GM18909 (cell line): Measurements from ENCODE around the gene PHACTR1.
"Not testable (repeated sequence)": the region's sequence is repeated elsewhere in the genome, so short reads cannot be mapped to it uniquely, and the experiment has no call there.

Experiments
- ATAC-seq: cut with Tn5 transposase; IDR thresholded peaks from one replicate; pipeline ENCODE4 v1.9.1; 2021; ENCODE audit warnings: mild to moderate bottlenecking; ENCODE audit not compliant: unreplicated experiment, poor library complexity

The PHACTR1 gene

DNA sequence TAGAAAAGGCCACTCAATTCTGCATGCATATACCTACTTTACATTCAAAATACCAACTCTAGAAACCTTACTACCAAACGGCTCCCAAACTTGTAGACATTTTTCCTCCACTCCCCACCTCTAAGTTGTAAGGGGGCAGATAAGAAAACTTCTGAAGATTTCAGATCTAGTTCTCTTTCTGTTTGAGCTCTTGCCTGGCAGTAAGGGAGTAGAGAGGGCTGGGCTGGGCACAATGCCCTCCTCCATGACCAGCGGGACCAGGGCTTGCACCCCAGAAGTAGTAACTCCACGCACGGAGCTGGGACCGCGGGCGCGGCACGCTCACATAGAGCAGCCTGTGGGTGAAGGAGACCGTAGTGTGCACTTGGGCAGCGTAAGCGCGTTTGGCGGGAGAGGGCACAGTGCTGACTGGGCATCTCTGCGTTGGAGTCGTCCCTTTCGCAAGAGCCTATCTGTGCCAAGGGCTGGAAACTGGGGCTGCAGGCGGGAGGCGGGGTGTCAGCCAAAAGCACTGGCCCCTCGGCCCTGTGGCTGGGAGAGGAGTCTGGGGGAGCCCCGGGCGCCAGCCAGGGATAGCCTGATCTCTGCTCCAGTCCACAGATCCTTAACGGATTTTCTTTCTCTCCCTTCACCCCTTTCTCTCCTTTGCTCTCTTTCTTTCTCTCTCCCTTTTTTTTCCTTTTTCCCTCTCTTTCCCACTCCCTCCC is 32.4 kb downstream of the PHACTR1 start:
- ATAC-seq: no peak

DNA sequence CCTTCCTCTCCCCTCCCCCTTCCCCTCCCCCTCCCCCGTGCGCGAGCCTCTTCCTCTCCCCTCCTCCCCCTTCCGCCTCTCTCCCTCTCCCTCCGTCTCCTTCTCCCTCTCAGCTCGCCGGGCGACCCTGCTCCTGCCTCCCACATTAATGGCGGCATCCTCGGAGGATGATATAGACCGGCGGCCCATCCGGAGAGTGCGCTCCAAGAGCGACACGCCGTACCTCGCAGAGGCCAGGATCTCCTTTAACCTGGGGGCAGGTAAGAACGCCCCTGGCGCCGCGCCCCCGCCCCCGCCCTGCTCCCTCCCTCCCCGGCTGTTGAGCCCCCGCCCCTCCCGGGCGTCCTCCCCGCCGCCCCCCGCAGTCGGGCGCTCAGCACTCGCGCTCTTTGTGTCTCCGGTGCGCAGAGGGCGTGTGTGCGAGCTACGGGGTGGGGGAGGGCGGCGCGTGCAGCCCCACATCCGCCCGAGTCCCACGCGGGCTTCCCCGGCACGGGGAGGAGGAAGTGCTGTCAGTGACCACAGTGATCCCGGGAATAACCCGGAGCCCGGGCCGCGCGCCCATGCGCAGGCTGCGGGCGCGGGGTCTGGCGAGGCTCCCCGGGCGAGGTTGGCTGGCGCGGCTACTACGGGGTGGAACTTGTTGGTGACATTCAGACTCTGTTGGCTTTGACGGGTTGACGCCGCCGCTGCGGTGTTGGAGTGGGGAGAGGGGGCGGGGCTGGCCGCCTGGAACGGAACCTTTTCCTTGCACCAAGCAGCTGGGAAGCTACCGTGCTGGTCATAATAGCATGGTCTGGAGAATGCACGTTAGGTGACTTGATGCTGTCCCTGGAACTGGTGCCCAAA is 33.2 kb downstream of the PHACTR1 start:
- no peak for ATAC-seq

- no peak for ATAC-seq
Measured at GRCh38 chr6:12750416-12750815, 33.8 kb downstream of the PHACTR1 start.

- ATAC-seq: no peak
Measured at GRCh38 chr6:12751694-12752325, 35.2 kb downstream of the PHACTR1 start.

GRCh38 chr6:12753036-12753435 is 36.5 kb downstream of the PHACTR1 start:
- no peak for ATAC-seq

- ATAC-seq: no peak
Measured at GRCh38 chr6:12760226-12760625, 43.7 kb downstream of the PHACTR1 start.

DNA sequence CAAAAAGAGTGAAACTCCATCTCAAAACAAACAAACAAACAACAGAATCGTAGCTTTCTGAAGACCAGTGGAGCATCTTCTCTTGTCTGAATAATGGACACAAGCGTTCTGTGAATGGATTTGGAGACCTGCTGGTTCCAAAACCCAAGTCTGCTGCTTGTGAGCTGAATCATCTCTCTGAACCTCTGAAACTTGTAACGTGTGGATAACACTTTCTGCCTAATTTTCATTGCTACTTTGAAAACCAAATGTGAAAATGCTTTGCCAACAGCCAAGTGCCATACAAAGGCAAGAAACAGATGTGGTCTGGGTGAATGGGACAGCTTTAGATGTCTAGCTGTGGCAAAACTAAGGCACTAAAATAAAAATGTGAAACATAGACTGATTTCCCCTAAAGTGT is 44.3 kb downstream of the PHACTR1 start:
- no peak for ATAC-seq

GRCh38 chr6:12761376-12762115 is 45.0 kb downstream of the PHACTR1 start:
- no peak for ATAC-seq

GRCh38 chr6:12762731-12763434 is 46.3 kb downstream of the PHACTR1 start:
- ATAC-seq: not testable (repeated sequence)

DNA sequence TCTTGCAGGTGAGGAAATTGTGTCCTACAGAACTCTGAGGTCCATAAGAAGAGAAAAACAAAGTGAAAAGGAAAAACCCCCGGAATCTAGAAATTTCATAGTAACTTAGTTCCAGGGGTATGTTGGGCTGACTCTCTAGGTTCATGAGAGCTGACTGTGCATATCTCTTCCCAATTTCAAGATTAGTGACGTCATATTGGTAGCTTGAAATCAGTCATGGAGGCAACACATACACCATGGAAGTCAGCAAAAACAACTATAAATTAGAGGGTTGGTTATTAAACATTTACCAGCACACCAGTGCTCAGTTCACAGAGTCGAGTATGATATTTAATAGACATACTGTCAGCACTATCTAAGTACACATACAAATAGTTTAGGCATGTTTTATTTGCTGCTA is 49.8 kb downstream of the PHACTR1 start:
- no peak for ATAC-seq

- no peak for ATAC-seq
Measured at GRCh38 chr6:12767016-12767415, 50.4 kb downstream of the PHACTR1 start.

- ATAC-seq: no peak
Measured at GRCh38 chr6:12769556-12770256, 53.1 kb downstream of the PHACTR1 start.

DNA sequence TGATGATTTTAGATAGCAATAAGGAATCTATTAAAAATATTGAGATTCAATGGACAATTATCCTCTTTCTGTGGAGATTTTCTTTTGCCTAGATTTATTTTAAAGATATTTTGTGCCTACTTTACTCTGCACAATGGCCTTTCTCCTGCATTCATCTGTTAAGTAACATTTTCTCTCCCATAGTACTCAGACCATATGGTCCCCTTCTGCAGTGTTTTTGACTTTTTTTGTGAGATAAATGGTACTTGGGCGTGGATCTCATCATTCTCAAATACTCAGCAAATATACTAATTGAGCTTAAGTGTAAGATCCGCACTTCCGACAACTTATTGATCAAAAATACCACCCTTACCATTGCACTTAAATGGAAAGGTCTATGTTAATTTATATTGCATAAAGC is 55.8 kb downstream of the PHACTR1 start:
- ATAC-seq: no peak

GRCh38 chr6:12776291-12776690 is 59.7 kb downstream of the PHACTR1 start:
- ATAC-seq: no peak

- ATAC-seq: no peak
Measured at GRCh38 chr6:12779772-12780171, 63.2 kb downstream of the PHACTR1 start.

- no peak for ATAC-seq
Measured at GRCh38 chr6:12782136-12782535, 65.6 kb downstream of the PHACTR1 start.

GRCh38 chr6:12785301-12785700 is 68.7 kb downstream of the PHACTR1 start:
- no peak for ATAC-seq

- no peak for ATAC-seq
Measured at GRCh38 chr6:12785921-12786320, 69.4 kb downstream of the PHACTR1 start.

DNA sequence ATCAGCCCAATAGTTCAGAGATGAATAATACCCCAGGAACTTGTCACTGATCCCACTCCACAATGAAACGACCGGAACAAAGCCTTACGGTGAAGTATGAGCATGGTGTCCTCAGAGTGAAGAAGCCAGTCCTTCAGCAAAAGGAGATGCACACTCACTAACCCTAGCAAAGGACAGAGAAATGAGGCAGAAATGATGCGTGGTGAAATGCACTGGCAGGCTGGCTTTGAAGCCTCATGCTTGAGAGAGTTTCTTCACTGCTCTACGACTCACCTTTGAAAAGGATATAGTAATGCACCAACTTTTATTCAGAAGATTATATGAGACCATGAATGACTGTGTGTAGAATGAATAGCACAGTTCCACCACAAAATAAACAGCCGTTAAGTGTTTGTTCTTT is 74.8 kb downstream of the PHACTR1 start:
- no peak for ATAC-seq
